K562 (cell line): ENCODE data around the gene ACTG2. TPM values are rescaled to one million over a fixed set of nuclear protein-coding genes. Genes with fewer than 3 reads are reported as not detected.

Source experiments
- ATF7 ChIP-seq: fragments of 450-650 bp; IDR thresholded peaks from 2 replicates; pipeline ENCODE4 v1.7.1; 2014; ENCODE audit warnings: mild to moderate bottlenecking, moderate library complexity
- C11orf30 ChIP-seq: fragments of 450-650 bp; IDR thresholded peaks from 2 replicates; pipeline ENCODE4 v1.6.1; 2016; ENCODE audit warnings: low read depth, mild to moderate bottlenecking
- CC2D1A ChIP-seq: fragments of 450-650 bp; IDR thresholded peaks from 2 replicates; pipeline ENCODE4 v1.6.1; 2017; ENCODE audit warnings: mild to moderate bottlenecking
- CXXC5 ChIP-seq: fragments of 250-450 bp; sonication (Bioruptor Pico); IDR thresholded peaks from 2 replicates; pipeline ENCODE4 v1.8.0; 2022; ENCODE audit warnings: inconsistent platforms, mild to moderate bottlenecking, moderate library complexity
- GTF2E2 ChIP-seq: fragments of 200-800 bp; sonication (Bioruptor generic); IDR thresholded peaks from 2 replicates; pipeline ENCODE4 v1.6.1; 2016; ENCODE audit warnings: missing genetic modification characterization, missing compliant biosample characterization
- HOXB6 ChIP-seq: fragments of 250-450 bp; sonication (Bioruptor Pico); IDR thresholded peaks from 2 replicates; pipeline ENCODE4 v1.5.1; 2022; ENCODE audit warnings: mild to moderate bottlenecking, borderline replicate concordance
- KLF13 ChIP-seq: fragments of 450-650 bp; IDR thresholded peaks from 2 replicates; pipeline ENCODE4 v1.6.1; 2016; ENCODE audit warnings: missing genetic modification characterization, low read depth, mild to moderate bottlenecking, missing compliant biosample characterization, moderate library complexity, borderline replicate concordance
- MCM3 ChIP-seq: fragments of 450-650 bp; IDR thresholded peaks from 2 replicates; pipeline ENCODE4 v1.6.1; 2016
- NR2C2 ChIP-seq, 2 experiments: fragments of 200-800 bp in 1 of 2; sonication (Bioruptor generic) in 1 of 2; sonication (generic) in 1 of 2; formaldehyde crosslinking in 1 of 2; IDR thresholded peaks; 2 replicates each; pipeline versions ENCODE4 v1.6.1 to v1.8.0; 2016 to 2022; ENCODE audit warnings: mild to moderate bottlenecking in 1 of 2, missing compliant biosample characterization in 1 of 2, missing genetic modification characterization in 1 of 2, missing genetic modification reagents in 1 of 2
- RBM22 ChIP-seq: fragments of 200-400 bp; formaldehyde crosslinking; IDR thresholded peaks from 2 replicates; pipeline ENCODE4 v1.6.1; 2018; ENCODE audit warnings: low read length, low read depth; ENCODE audit not compliant: poor library complexity, severe bottlenecking
- RBM25 ChIP-seq: fragments of 200-400 bp; formaldehyde crosslinking; IDR thresholded peaks from 2 replicates; pipeline ENCODE4 v1.6.1; 2018; ENCODE audit warnings: low read length, low read depth, moderate library complexity; ENCODE audit not compliant: severe bottlenecking
- STAT5A ChIP-seq: IDR thresholded peaks from 2 replicates; pipeline ENCODE4 v1.6.1; 2012; ENCODE audit warnings: low read length, inconsistent platforms, borderline replicate concordance
- STAT5B ChIP-seq: fragments of 250-450 bp; sonication (Bioruptor Pico); IDR thresholded peaks from 2 replicates; pipeline ENCODE4 v1.8.0; 2021; ENCODE audit warnings: mild to moderate bottlenecking, inconsistent platforms
- XRCC4 ChIP-seq: IDR thresholded peaks from one replicate; pipeline ENCODE4 v1.6.1; 2011; ENCODE audit not compliant: insufficient read depth, insufficient read length; ENCODE audit errors: extremely low read depth
- ZNF24 ChIP-seq: fragments of 450-650 bp; IDR thresholded peaks from 2 replicates; pipeline ENCODE4 v1.6.1; 2016
- ZNF507 ChIP-seq: conservative IDR thresholded peaks from 2 replicates; pipeline ENCODE4 v1.6.1; 2017; ENCODE audit warnings: missing genetic modification characterization, missing compliant biosample characterization
- polyA plus RNA-seq, 8 experiments: library from polyadenylated mRNA; depleted of rRNA in 4 of 8; stranded (reverse) in 5 of 8; unstranded in 3 of 8; fragments of >200 nt; fragmentation: Nextera tagmentation in 2 of 8; fragmentation: Illumina TruSeq in 1 of 8; extraction: Ambion mirVana in 2 of 8; extraction: Trizol in 1 of 8; gene quantifications; 2 replicates each; pipeline versions ENCODE4 v1.2.1 to v1.2.3, GENCODE V29; 2011 to 2014; ENCODE audit warnings: inconsistent platforms in 1 of 8, missing spikeins in 1 of 8
- total RNA-seq, 7 experiments: library from RNA; depleted of rRNA in 6 of 7; stranded (reverse); fragments of >200 nt in 6 of 7; fragmentation: Illumina TruSeq in 2 of 7; extraction: Trizol in 2 of 7; gene quantifications; 2 replicates each; pipeline versions ENCODE4 v1.2.1 to v1.2.3, GENCODE V29; 2011 to 2021; ENCODE audit warnings: low replicate concordance in 1 of 7
- TF ChIP-seq, protein P1 (sequence below): fragments of 250-450 bp; sonication (Bioruptor Pico); IDR thresholded peaks from 2 replicates; pipeline ENCODE4 v1.5.0; 2022; ENCODE audit warnings: mild to moderate bottlenecking
- TF ChIP-seq, protein P2 (sequence below): fragments of 450-650 bp; IDR thresholded peaks from 2 replicates; pipeline ENCODE4 v1.7.0; 2016; ENCODE audit warnings: borderline replicate concordance
- TF ChIP-seq, protein P3 (sequence below), 3 experiments: fragments of 200-800 bp in 1 of 3; sonication (Bioruptor generic) in 1 of 3; sonication (generic) in 1 of 3; formaldehyde crosslinking in 1 of 3; IDR thresholded peaks; 2 replicates each; pipeline versions ENCODE4 v1.6.1 to v1.8.0; 2016 to 2022; ENCODE audit warnings: mild to moderate bottlenecking in 2 of 3, missing compliant biosample characterization in 2 of 3, missing genetic modification characterization in 2 of 3, missing genetic modification reagents in 1 of 3
- TF ChIP-seq, protein P4 (sequence below): fragments of 450-650 bp; IDR thresholded peaks from 2 replicates; pipeline ENCODE4 v1.6.1; 2014; ENCODE audit warnings: low read depth, mild to moderate bottlenecking, moderate library complexity, borderline replicate concordance

ACTG2 gene
- total and polyA plus RNA-seq, 9 of the 15 experiments (the other 6 are each of a cell fraction or from before 2014, with no cell fraction given), result 0.06 to 0.60 TPM; not detected in 7

DNA sequence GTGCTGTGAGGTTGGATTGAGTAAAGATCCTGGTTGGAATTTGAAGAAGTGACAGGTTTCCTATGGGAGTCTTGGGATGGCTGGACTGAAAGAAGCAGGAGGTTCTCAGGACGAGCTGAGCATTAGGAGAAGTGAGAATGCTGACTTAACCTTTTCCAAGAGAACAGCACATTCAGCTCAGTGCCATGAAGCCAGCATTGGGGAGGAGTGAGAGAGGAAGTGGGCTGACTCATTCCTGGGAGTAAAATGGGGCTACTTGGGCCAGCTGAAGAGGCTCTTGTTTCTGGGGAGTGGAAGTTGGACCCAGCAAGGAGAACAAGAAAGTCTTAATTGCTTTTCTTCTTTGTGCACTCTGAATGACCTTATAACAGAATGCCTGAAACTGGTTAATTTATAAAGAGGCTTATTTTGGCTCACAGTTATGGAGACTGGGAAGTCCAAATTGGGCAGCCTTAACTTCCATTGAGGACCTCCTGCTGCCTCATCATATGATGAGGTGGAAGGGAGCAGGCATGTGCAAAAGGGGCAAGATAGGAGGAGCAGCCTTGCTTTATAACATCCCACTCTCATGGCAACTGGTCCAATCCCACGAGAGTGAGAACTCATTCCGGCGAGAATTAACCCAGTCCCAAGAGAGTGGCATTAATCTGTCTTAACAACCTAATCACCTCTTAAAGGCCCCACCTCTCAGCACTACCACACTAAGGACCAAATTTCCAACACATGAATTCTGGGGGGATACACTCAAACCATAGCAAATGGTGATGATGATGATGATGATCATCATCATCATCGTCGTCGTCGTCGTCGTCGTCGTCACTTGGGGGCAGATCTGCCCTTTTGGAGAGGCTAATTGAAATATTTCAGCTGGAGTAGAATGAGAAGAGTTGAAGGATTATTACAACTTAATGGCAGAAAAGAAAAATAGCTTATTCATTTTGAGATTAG lies 60.0 kb downstream of the ACTG2 start (continued):
- TF ChIP-seq, protein P1, sequence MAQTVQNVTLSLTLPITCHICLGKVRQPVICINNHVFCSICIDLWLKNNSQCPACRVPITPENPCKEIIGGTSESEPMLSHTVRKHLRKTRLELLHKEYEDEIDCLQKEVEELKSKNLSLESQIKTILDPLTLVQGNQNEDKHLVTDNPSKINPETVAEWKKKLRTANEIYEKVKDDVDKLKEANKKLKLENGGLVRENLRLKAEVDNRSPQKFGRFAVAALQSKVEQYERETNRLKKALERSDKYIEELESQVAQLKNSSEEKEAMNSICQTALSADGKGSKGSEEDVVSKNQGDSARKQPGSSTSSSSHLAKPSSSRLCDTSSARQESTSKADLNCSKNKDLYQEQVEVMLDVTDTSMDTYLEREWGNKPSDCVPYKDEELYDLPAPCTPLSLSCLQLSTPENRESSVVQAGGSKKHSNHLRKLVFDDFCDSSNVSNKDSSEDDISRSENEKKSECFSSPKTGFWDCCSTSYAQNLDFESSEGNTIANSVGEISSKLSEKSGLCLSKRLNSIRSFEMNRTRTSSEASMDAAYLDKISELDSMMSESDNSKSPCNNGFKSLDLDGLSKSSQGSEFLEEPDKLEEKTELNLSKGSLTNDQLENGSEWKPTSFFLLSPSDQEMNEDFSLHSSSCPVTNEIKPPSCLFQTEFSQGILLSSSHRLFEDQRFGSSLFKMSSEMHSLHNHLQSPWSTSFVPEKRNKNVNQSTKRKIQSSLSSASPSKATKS (CRISPR knock-in tag), result no peak
- TF ChIP-seq XRCC4 (no peak), RBM22 (no peak), ATF7 (no peak), STAT5B (CRISPR knock-in tag) (no peak), NR2C2 (CRISPR knock-in tag; IDR thresholded peaks at IDR 0.05) (no peak), NR2C2 (tag; IDR thresholded peaks at IDR 0.05) (no peak), HOXB6 (CRISPR knock-in tag) (no peak), GTF2E2 (tag) (no peak), MCM3 (no peak), CXXC5 (CRISPR knock-in tag) (no peak), CC2D1A (no peak), RBM25 (no peak), C11orf30 (peak; percentile 61), STAT5A (no peak), ZNF24 (no peak), ZNF507 (no peak), KLF13 (tag) (no peak)
- TF ChIP-seq, protein P2, sequence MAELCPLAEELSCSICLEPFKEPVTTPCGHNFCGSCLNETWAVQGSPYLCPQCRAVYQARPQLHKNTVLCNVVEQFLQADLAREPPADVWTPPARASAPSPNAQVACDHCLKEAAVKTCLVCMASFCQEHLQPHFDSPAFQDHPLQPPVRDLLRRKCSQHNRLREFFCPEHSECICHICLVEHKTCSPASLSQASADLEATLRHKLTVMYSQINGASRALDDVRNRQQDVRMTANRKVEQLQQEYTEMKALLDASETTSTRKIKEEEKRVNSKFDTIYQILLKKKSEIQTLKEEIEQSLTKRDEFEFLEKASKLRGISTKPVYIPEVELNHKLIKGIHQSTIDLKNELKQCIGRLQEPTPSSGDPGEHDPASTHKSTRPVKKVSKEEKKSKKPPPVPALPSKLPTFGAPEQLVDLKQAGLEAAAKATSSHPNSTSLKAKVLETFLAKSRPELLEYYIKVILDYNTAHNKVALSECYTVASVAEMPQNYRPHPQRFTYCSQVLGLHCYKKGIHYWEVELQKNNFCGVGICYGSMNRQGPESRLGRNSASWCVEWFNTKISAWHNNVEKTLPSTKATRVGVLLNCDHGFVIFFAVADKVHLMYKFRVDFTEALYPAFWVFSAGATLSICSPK, result no peak
- TF ChIP-seq, protein P3, sequence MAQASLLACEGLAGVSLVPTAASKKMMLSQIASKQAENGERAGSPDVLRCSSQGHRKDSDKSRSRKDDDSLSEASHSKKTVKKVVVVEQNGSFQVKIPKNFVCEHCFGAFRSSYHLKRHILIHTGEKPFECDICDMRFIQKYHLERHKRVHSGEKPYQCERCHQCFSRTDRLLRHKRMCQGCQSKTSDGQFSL (CRISPR knock-in tag; IDR thresholded peaks at IDR 0.05), result no peak
- TF ChIP-seq, protein P3 (tag; IDR thresholded peaks at IDR 0.05), result no peak
- TF ChIP-seq, protein P4, sequence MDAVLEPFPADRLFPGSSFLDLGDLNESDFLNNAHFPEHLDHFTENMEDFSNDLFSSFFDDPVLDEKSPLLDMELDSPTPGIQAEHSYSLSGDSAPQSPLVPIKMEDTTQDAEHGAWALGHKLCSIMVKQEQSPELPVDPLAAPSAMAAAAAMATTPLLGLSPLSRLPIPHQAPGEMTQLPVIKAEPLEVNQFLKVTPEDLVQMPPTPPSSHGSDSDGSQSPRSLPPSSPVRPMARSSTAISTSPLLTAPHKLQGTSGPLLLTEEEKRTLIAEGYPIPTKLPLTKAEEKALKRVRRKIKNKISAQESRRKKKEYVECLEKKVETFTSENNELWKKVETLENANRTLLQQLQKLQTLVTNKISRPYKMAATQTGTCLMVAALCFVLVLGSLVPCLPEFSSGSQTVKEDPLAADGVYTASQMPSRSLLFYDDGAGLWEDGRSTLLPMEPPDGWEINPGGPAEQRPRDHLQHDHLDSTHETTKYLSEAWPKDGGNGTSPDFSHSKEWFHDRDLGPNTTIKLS, result no peak
